GM04504 (cell line): ENCODE measurements around the gene RTL10.

ENCODE experiments used
- DNase-seq: peaks from one replicate; pipeline ENCODE4 v3.0.0-alpha.2; 2012; ENCODE audit warnings: low read depth

The RTL10 gene

GRCh38 chr22:19862619-19863246 lies 8.1 kb upstream of the RTL10 start:
- DNase-seq = no peak

- DNase-seq = no peak
Observed at GRCh38 chr22:19859861-19860510, 5.3 kb upstream of the RTL10 start.

GRCh38 chr22:19857382-19857781 lies 2.7 kb upstream of the RTL10 start:
- DNase-seq = no peak

- DNase-seq = peak; percentile 37
Observed at GRCh38 chr22:19855504-19856409, 1.1 kb upstream of the RTL10 start.

- DNase-seq = no peak
Observed at GRCh38 chr22:19853879-19854777, 546 bp downstream of the RTL10 start.

- no peak for DNase-seq
Observed at GRCh38 chr22:19853058-19853878, 1.4 kb downstream of the RTL10 start.

GRCh38 chr22:19852177-19852781 lies 2.4 kb downstream of the RTL10 start:
- no peak for DNase-seq

GRCh38 chr22:19851291-19852176 lies 3.1 kb downstream of the RTL10 start:
- DNase-seq = no peak

- DNase-seq = no peak
Observed at GRCh38 chr22:19850763-19851109, 3.9 kb downstream of the RTL10 start.

- DNase-seq = no peak
Observed at GRCh38 chr22:19849835-19850762, 4.6 kb downstream of the RTL10 start.

- no peak for DNase-seq
Observed at GRCh38 chr22:19848298-19849224, 6.1 kb downstream of the RTL10 start.

GRCh38 chr22:19847345-19847632 lies 7.4 kb downstream of the RTL10 start:
- no peak for DNase-seq

GRCh38 chr22:19846620-19847344 lies 7.9 kb downstream of the RTL10 start:
- DNase-seq = no peak

GRCh38 chr22:19845054-19845722 lies 9.5 kb downstream of the RTL10 start:
- no peak for DNase-seq

GRCh38 chr22:19844377-19845053 lies 10.2 kb downstream of the RTL10 start:
- DNase-seq = peak; percentile 59

- DNase-seq = no peak
Observed at GRCh38 chr22:19843857-19844376, 10.8 kb downstream of the RTL10 start.
